GM12878 (cell line): ENCODE data around the gene MASP1. TPM values are rescaled to one million over a fixed set of nuclear protein-coding genes. Genes with fewer than 3 reads are reported as not detected.

Experiments
- ATAC-seq: fragments of 200-7000 bp; cut with Tn5 transposase; 3 replicates; pipeline ENCODE4 v1.9.1; 2020; ENCODE audit warnings: mild to moderate bottlenecking, moderate library complexity
- BruUV-seq: library from RNA; stranded (reverse); fragments of 400-500 nt; replicated peaks from 2 replicates; lab custom pipeline; 2021; lab: Mats Ljungman, UMichigan
- CTCF ChIA-PET: fragments of 300-600 bp; sonication (Branson Sonifier 250); formaldehyde crosslinking; extraction: SDS; loops from one replicate; lab custom pipeline; 2021; ENCODE audit warnings: inconsistent platforms; lab: Yijun Ruan, JAX
- POLR2A ChIA-PET: fragments of 350-600 bp; formaldehyde crosslinking; extraction: SDS; loops from one replicate; lab custom pipeline; 2021; ENCODE audit warnings: inconsistent platforms; lab: Charles Lee
- RAD21 ChIA-PET: fragments of 300-600 bp; sonication (Branson Sonifier 250); formaldehyde crosslinking; loops from one replicate; lab custom pipeline; 2023; ENCODE audit warnings: antibody characterized with exemption; ENCODE audit not compliant: unreplicated experiment; lab: Charles Lee
- SMC1A ChIA-PET: fragments of 300-600 bp; sonication (Branson Sonifier 250); formaldehyde crosslinking; loops from one replicate; lab custom pipeline; 2023; ENCODE audit not compliant: unreplicated experiment, uncharacterized antibody; lab: Charles Lee
- DNase-seq: peaks from one replicate; pipeline ENCODE4 v3.0.0-alpha.2; 2011; ENCODE audit warnings: low read depth, low spot score
- FAIRE-seq: peaks from 3 replicates; lab custom pipeline; 2011; peaks lifted over from hg19 to GRCh38; lab: Jason Lieb, UNC
- H2AFZ ChIP-seq: 2 replicates; pipeline ENCODE4 v1.6.0; 2011; ENCODE audit warnings: low read depth, low read length, control low read depth; ENCODE audit not compliant: control insufficient read depth
- H3K27ac ChIP-seq: 2 replicates; pipeline ENCODE4 v1.5.1; 2011; ENCODE audit warnings: control low read depth; ENCODE audit not compliant: control insufficient read depth, insufficient read depth
- H3K27me3 ChIP-seq, 2 experiments: replicated peaks in 1 of 2; 2 replicates each; pipeline versions ENCODE4 v1.6.0 to v1.6.1; 2011; ENCODE audit warnings: low read length in 1 of 2; ENCODE audit not compliant: control insufficient read depth in 2 of 2, insufficient read depth in 2 of 2
- H3K36me3 ChIP-seq, 2 experiments: 2 replicates each; pipeline ENCODE4 v1.5.1; 2011; ENCODE audit warnings: low read length in 1 of 2; ENCODE audit not compliant: control insufficient read depth in 2 of 2, insufficient read depth in 2 of 2
- H3K4me1 ChIP-seq: 2 replicates; pipeline ENCODE4 v1.6.1; 2011; ENCODE audit warnings: mild to moderate bottlenecking, low read length, moderate library complexity, mixed read lengths; ENCODE audit not compliant: control insufficient read depth, insufficient read depth
- H3K4me2 ChIP-seq: 2 replicates; pipeline ENCODE4 v1.6.0; 2011; ENCODE audit warnings: control low read depth; ENCODE audit not compliant: control insufficient read depth, insufficient read depth
- H3K4me3 ChIP-seq: fragments of 200-600 bp; sonication (generic); 2 replicates; pipeline ENCODE4 v1.5.1; 2016
- H3K79me2 ChIP-seq: 2 replicates; pipeline ENCODE4 v1.6.0; 2011; ENCODE audit warnings: low read length; ENCODE audit not compliant: control insufficient read depth, insufficient read depth
- H3K9ac ChIP-seq: 2 replicates; pipeline ENCODE4 v1.8.0; 2011; ENCODE audit warnings: low read length, control low read depth, mixed read lengths; ENCODE audit not compliant: control insufficient read depth, insufficient read depth
- H3K9me3 ChIP-seq: replicated peaks from 3 replicates; pipeline ENCODE4 v1.5.1; 2011; ENCODE audit warnings: mild to moderate bottlenecking, low read length; ENCODE audit not compliant: control insufficient read depth, insufficient read depth
- H4K20me1 ChIP-seq: 2 replicates; pipeline ENCODE4 v1.6.0; 2011; ENCODE audit not compliant: control insufficient read depth, insufficient read depth
- BCL11A ChIP-seq: IDR thresholded peaks from 2 replicates; pipeline ENCODE4 v1.6.1; 2011; ENCODE audit warnings: low read depth, low read length
- BHLHE40 ChIP-seq, 2 experiments: fragments of 450-650 bp in 1 of 2; IDR thresholded peaks; 2 replicates each; pipeline ENCODE4 v1.6.1; 2011 to 2017; ENCODE audit warnings: low read depth in 2 of 2, borderline replicate concordance in 1 of 2, improper control_type of control experiment in 1 of 2, low read length in 1 of 2, mild to moderate bottlenecking in 1 of 2
- FOXM1 ChIP-seq: IDR thresholded peaks from 2 replicates; pipeline ENCODE4 v1.6.1; 2012; ENCODE audit warnings: low read depth, mild to moderate bottlenecking, inconsistent platforms, low read length, moderate library complexity
- HCFC1 ChIP-seq: fragments of 150-350 bp; IDR thresholded peaks from 2 replicates; pipeline ENCODE4 v1.6.1; 2014; ENCODE audit warnings: low read length
- MAX ChIP-seq: IDR thresholded peaks from 2 replicates; pipeline ENCODE4 v1.6.1; 2012; ENCODE audit warnings: low read depth, low read length, improper control_type of control experiment
- PAX5 ChIP-seq: IDR thresholded peaks from 2 replicates; pipeline ENCODE4 v1.6.1; 2011; ENCODE audit warnings: low read depth, low read length, borderline replicate concordance
- PBX3 ChIP-seq: IDR thresholded peaks from 2 replicates; pipeline ENCODE4 v1.6.1; 2011; ENCODE audit warnings: mild to moderate bottlenecking, low read depth, low read length, moderate library complexity; ENCODE audit not compliant: insufficient replicate concordance
- RUNX3 ChIP-seq: IDR thresholded peaks from 2 replicates; pipeline ENCODE4 v1.6.1; 2012; ENCODE audit warnings: low read length, inconsistent platforms
- SREBF1 ChIP-seq: IDR thresholded peaks from 2 replicates; pipeline ENCODE4 v1.6.1; 2012; ENCODE audit warnings: mild to moderate bottlenecking, low read length
- STAT1 ChIP-seq: fragments of 450-650 bp; conservative IDR thresholded peaks from 2 replicates; pipeline ENCODE4 v1.6.1; 2014; ENCODE audit warnings: antibody characterized with exemption, mild to moderate bottlenecking
- YBX1 ChIP-seq: fragments of 450-650 bp; IDR thresholded peaks from 2 replicates; pipeline ENCODE4 v1.6.1; 2016; ENCODE audit warnings: antibody characterized with exemption
- ZBED1 ChIP-seq: IDR thresholded peaks from 2 replicates; pipeline ENCODE4 v1.6.1; 2016; ENCODE audit warnings: borderline replicate concordance
- ZNF24 ChIP-seq: fragments of 450-650 bp; IDR thresholded peaks from 2 replicates; pipeline ENCODE4 v1.6.1; 2017; ENCODE audit warnings: antibody characterized with exemption, mild to moderate bottlenecking
- ZSCAN29 ChIP-seq: fragments of 450-650 bp; IDR thresholded peaks from 2 replicates; pipeline ENCODE4 v1.6.1; 2017; ENCODE audit warnings: mild to moderate bottlenecking, moderate library complexity
- WGBS: methylation state at CpG from one replicate; pipeline ENCODE4 v1.1.6; 2016; ENCODE audit warnings: low lambda C conversion rate; ENCODE audit not compliant: insufficient replicate concordance, insufficient coverage; ENCODE audit errors: missing lambda C conversion rate; 5-methylcytosine and 5-hydroxymethylcytosine counted together
- in situ Hi-C: fragments of 300-500 bp; cut with MboI; formaldehyde crosslinking; loops from 9 replicates; pipeline ENCODE4 v1.14.3; 2018; ENCODE audit warnings: mixed read lengths
- intact Hi-C: fragments of 100-400 bp; cut with micrococcal nuclease; formaldehyde crosslinking; loops from one replicate; pipeline ENCODE4 v1.14.2; 2022; ENCODE audit not compliant: unreplicated experiment
- polyA plus RNA-seq, 11 experiments: library from polyadenylated mRNA; depleted of rRNA in 4 of 11; unstranded in 6 of 11; stranded (reverse) in 5 of 11; fragments of >200 nt; fragmentation: Nextera tagmentation in 4 of 11; fragmentation: Illumina TruSeq in 1 of 11; extraction: Ambion mirVana in 4 of 11; extraction: Trizol in 1 of 11; gene quantifications; 1 replicate in 1 of 11; 2 replicates in 10 of 11; pipeline versions ENCODE4 v1.2.1 to v1.2.3, GENCODE V29; 2011 to 2016; ENCODE audit warnings: inconsistent platforms in 2 of 11, missing spikeins in 2 of 11, low read depth in 1 of 11
- total RNA-seq, 4 experiments: library from RNA; depleted of rRNA in 3 of 4; stranded (reverse); fragments of >200 nt in 3 of 4; fragmentation: Illumina TruSeq in 1 of 4; extraction: Trizol in 1 of 4; gene quantifications; 2 replicates each; pipeline versions ENCODE4 v1.2.1 to v1.2.3, GENCODE V29; 2013 to 2021
- TF ChIP-seq, protein P1 (sequence below): fragments of 450-650 bp; IDR thresholded peaks from 2 replicates; pipeline ENCODE4 v1.6.1; 2016; ENCODE audit warnings: mild to moderate bottlenecking
- TF ChIP-seq, protein P2 (sequence below): fragments of 450-650 bp; formaldehyde crosslinking; IDR thresholded peaks from 2 replicates; pipeline ENCODE4 v1.4.0; 2022; ENCODE audit warnings: mild to moderate bottlenecking, moderate library complexity
- TF ChIP-seq, protein P3 (sequence below): IDR thresholded peaks from 2 replicates; pipeline ENCODE4 v1.6.1; 2011; ENCODE audit warnings: borderline replicate concordance, low read depth, mild to moderate bottlenecking, moderate library complexity, mixed read lengths, low read length; ENCODE audit not compliant: insufficient read depth; ENCODE audit errors: extremely low read length

MASP1 gene
- total and polyA plus RNA-seq, 10 of the 15 experiments (the other 5 are each of a cell fraction or from before 2014, with no cell fraction given) = 0.05 TPM; not detected in 9

DNA sequence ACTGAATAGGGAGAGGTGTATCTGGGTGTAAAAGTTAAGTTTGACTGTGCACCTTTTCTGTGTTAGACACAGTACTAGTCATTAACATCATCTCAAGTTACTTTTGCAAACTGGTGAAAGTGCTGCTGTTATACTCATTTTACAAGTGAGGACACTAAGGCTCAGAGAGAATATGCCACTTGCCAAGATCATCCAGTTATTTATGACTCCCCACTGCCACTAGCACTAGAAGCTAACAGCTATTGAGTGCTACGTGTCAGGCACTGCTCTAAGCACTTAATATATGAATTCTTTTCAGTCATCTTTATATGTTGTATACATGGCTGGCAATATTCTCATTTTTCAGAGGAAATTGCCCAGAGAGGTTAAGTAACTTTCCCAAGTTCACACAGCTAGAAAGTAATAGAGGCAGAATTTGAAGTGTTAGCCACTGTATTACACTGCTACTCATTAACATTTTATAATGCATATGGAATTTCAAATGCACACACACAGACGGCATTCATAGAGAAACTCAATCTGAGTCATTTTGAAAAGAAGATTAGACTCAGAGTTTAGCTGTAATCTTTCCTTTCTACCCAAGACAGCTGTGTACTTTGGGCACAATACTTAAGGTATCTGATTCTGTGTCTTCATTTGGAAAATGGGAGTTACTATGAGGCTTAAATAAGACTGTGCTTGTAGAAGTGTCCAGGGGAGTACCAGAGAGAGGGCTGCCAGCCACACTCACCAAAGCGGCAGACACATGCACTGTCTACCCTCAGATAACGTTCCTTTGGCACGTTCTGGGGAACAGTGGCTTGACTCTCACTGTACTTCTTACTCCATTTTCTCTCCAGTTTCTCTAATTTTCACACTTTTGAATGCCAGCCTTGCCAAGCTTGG lies 1.3 kb upstream of the MASP1 start:
- no peaks in the 10 kb centered on the region for H3K4me1 ChIP-seq
- ChIA-PET CTCF (interaction anchor here (1.0 to 1.6 kb wide), 2 partner anchors 14 to 27 kb away, joined by 3 read pairs; no protein-coding TSS in a partner anchor), RAD21 (no interaction called here), POLR2A (no interaction called here), SMC1A (interaction anchor here (0.6 kb wide), 1 partner anchor 71 kb away, joined by 3 read pairs; no protein-coding TSS in a partner anchor)
- H4K20me1 ChIP-seq = no peaks in the 10 kb centered on the region
- no peak overlapping the region for H3K4me2 ChIP-seq
- WGBS = 8% methylated on average over 5 of the region's 5 CpGs
- peaks cover 1 to 7% of the 10 kb centered on the region in 2 experiments; a peak in 2 of 4 replicates for H3K27me3 ChIP-seq
- ATAC-seq (no peak), DNase-seq (no peak), FAIRE-seq (no peak)
- H3K36me3 ChIP-seq = no peaks in the 10 kb centered on the region
- H3K9ac ChIP-seq = no peak overlapping the region
- no peaks in the 10 kb centered on the region for H3K9me3 ChIP-seq
- in situ Hi-C loops (no loop called here), intact Hi-C loops (no loop called here)
- BruUV-seq = no TSS peak
- H2AFZ ChIP-seq = no peak overlapping the region
- H3K27ac ChIP-seq = no peak overlapping the region
- no peak overlapping the region for H3K4me3 ChIP-seq
- no peaks in the 10 kb centered on the region for H3K79me2 ChIP-seq
- TF ChIP-seq RUNX3 (no peak), ZSCAN29 (no peak), HCFC1 (no peak), ZNF24 (no peak), BHLHE40 (IDR thresholded peaks at IDR 0.05; ENCODE audit: borderline replicate concordance in 1 of 2, low read depth in 2 of 2, low read length in 1 of 2) (no peak), STAT1 (no peak), FOXM1 (no peak), ZBED1 (no peak), MAX (no peak), YBX1 (no peak), PBX3 (no peak), PAX5 (no peak), BCL11A (no peak), SREBF1 (no peak)
- TF ChIP-seq, protein P1, sequence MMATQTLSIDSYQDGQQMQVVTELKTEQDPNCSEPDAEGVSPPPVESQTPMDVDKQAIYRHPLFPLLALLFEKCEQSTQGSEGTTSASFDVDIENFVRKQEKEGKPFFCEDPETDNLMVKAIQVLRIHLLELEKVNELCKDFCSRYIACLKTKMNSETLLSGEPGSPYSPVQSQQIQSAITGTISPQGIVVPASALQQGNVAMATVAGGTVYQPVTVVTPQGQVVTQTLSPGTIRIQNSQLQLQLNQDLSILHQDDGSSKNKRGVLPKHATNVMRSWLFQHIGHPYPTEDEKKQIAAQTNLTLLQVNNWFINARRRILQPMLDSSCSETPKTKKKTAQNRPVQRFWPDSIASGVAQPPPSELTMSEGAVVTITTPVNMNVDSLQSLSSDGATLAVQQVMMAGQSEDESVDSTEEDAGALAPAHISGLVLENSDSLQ = no peak
- TF ChIP-seq, protein P2, sequence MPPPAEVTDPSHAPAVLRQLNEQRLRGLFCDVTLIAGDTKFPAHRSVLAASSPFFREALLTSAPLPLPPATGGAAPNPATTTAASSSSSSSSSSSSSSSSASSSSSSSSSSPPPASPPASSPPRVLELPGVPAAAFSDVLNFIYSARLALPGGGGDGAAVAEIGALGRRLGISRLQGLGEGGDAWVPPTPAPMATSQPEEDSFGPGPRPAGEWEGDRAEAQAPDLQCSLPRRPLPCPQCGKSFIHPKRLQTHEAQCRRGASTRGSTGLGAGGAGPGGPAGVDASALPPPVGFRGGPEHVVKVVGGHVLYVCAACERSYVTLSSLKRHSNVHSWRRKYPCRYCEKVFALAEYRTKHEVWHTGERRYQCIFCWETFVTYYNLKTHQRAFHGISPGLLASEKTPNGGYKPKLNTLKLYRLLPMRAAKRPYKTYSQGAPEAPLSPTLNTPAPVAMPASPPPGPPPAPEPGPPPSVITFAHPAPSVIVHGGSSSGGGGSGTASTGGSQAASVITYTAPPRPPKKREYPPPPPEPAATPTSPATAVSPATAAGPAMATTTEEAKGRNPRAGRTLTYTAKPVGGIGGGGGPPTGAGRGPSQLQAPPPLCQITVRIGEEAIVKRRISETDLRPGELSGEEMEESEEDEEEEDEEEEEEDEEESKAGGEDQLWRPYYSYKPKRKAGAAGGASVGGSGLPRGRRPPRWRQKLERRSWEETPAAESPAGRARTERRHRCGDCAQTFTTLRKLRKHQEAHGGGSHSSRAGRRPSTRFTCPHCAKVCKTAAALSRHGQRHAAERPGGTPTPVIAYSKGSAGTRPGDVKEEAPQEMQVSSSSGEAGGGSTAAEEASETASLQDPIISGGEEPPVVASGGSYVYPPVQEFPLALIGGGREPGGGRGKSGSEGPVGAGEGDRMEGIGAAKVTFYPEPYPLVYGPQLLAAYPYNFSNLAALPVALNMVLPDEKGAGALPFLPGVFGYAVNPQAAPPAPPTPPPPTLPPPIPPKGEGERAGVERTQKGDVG = no peak
- TF ChIP-seq, protein P3, sequence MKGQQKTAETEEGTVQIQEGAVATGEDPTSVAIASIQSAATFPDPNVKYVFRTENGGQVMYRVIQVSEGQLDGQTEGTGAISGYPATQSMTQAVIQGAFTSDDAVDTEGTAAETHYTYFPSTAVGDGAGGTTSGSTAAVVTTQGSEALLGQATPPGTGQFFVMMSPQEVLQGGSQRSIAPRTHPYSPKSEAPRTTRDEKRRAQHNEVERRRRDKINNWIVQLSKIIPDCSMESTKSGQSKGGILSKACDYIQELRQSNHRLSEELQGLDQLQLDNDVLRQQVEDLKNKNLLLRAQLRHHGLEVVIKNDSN = no peak
